ENCODE data around the gene SLC35B2. TPM values are rescaled to one million over a fixed set of nuclear protein-coding genes. Genes with fewer than 3 reads are reported as not detected.
A peak's percentile ranks its signal among the peaks of the same experiment; 100 is the strongest.

The SLC35B2 gene
- total and polyA plus RNA-seq, 2 experiments from 2014 or later: 14.0 to 30.9 TPM

DNA sequence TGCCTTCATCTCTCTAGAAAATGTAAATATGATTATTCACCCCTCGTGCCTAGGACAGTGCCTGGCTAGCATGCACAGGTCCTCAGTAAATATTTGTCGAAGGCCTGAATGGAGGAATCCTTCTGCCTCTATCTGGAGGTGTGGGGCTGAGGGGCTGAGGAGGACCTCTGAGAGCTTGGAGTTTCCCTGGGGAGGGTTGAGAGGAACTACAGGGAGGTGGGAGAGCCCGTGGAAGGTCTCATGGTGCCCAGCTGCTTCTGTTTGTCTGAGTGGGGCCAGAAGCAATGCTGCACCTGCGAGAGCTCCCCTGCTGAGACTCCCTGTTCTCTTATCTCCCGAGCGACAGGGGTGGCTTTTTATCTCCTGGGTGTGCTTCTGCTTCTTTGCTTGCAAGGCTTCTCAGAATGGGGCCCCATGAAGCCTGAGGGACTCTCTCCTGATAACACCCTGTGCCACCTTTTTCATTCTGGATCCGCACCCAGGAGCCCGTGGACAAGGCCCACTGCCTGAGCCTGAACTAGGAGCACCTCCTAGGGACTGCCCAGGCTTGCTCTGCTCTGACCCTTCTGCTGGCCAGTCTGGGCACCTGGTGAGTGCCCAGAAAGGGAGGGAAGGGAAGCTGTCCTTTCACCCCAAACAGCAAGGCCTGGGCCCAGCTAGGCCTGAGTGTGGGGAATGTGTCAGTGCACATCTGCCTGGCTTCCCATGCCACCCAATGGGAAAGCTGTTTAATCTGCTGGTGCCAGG is 31.6 kb downstream of the SLC35B2 start:
- Histone ChIP-seq H3K4me1 (ENCODE audit: insufficient read depth) (peaks cover 47% of the 10 kb centered on the region), H4K20me1 (replicated peaks; ENCODE audit: insufficient read depth) (peaks cover 38% of the 10 kb centered on the region), H3K27ac (ENCODE audit: low read depth) (0 out of 2 replicates have a peak overlapping the region, but pooled peaks have one; percentile 26), H3K36me3 (ENCODE audit: insufficient read depth) (no peaks in the 10 kb centered on the region; the same call in 1 of the 2 replicates), H3K27me3 (ENCODE audit: insufficient read depth) (no peaks in the 10 kb centered on the region), H3K4me3 (peak overlapping the region; percentile 84; the same call in 1 of the 2 replicates), H3K9me2 (ENCODE audit: insufficient read depth) (no peaks in the 10 kb centered on the region), H2AFZ (no peak overlapping the region), H3F3A (replicated peaks; ENCODE audit: low read depth) (peaks cover 17% of the 10 kb centered on the region), H3K4me2 (peak overlapping the region; percentile 98), H3K79me2 (replicated peaks; ENCODE audit: insufficient read depth) (peaks cover 47% of the 10 kb centered on the region)
- H3K27ac Mint-ChIP-seq: peak overlapping the region; percentile 74
- H3K4me1 Mint-ChIP-seq: peaks cover 67% of the 10 kb centered on the region
- no peaks in the 10 kb centered on the region for H3K9me3 Mint-ChIP-seq
- H3K27me3 Mint-ChIP-seq (ENCODE audit: insufficient read depth, low read depth, poor library complexity): peaks cover 32% of the 10 kb centered on the region
- DNase-seq (ENCODE audit: low spot score) (no peak), ATAC-seq (no peak)
- TF ChIP-seq ZNF114 (CRISPR knock-in tag; IDR thresholded peaks at IDR 0.05): no peak
- TF ChIP-seq, protein P1, sequence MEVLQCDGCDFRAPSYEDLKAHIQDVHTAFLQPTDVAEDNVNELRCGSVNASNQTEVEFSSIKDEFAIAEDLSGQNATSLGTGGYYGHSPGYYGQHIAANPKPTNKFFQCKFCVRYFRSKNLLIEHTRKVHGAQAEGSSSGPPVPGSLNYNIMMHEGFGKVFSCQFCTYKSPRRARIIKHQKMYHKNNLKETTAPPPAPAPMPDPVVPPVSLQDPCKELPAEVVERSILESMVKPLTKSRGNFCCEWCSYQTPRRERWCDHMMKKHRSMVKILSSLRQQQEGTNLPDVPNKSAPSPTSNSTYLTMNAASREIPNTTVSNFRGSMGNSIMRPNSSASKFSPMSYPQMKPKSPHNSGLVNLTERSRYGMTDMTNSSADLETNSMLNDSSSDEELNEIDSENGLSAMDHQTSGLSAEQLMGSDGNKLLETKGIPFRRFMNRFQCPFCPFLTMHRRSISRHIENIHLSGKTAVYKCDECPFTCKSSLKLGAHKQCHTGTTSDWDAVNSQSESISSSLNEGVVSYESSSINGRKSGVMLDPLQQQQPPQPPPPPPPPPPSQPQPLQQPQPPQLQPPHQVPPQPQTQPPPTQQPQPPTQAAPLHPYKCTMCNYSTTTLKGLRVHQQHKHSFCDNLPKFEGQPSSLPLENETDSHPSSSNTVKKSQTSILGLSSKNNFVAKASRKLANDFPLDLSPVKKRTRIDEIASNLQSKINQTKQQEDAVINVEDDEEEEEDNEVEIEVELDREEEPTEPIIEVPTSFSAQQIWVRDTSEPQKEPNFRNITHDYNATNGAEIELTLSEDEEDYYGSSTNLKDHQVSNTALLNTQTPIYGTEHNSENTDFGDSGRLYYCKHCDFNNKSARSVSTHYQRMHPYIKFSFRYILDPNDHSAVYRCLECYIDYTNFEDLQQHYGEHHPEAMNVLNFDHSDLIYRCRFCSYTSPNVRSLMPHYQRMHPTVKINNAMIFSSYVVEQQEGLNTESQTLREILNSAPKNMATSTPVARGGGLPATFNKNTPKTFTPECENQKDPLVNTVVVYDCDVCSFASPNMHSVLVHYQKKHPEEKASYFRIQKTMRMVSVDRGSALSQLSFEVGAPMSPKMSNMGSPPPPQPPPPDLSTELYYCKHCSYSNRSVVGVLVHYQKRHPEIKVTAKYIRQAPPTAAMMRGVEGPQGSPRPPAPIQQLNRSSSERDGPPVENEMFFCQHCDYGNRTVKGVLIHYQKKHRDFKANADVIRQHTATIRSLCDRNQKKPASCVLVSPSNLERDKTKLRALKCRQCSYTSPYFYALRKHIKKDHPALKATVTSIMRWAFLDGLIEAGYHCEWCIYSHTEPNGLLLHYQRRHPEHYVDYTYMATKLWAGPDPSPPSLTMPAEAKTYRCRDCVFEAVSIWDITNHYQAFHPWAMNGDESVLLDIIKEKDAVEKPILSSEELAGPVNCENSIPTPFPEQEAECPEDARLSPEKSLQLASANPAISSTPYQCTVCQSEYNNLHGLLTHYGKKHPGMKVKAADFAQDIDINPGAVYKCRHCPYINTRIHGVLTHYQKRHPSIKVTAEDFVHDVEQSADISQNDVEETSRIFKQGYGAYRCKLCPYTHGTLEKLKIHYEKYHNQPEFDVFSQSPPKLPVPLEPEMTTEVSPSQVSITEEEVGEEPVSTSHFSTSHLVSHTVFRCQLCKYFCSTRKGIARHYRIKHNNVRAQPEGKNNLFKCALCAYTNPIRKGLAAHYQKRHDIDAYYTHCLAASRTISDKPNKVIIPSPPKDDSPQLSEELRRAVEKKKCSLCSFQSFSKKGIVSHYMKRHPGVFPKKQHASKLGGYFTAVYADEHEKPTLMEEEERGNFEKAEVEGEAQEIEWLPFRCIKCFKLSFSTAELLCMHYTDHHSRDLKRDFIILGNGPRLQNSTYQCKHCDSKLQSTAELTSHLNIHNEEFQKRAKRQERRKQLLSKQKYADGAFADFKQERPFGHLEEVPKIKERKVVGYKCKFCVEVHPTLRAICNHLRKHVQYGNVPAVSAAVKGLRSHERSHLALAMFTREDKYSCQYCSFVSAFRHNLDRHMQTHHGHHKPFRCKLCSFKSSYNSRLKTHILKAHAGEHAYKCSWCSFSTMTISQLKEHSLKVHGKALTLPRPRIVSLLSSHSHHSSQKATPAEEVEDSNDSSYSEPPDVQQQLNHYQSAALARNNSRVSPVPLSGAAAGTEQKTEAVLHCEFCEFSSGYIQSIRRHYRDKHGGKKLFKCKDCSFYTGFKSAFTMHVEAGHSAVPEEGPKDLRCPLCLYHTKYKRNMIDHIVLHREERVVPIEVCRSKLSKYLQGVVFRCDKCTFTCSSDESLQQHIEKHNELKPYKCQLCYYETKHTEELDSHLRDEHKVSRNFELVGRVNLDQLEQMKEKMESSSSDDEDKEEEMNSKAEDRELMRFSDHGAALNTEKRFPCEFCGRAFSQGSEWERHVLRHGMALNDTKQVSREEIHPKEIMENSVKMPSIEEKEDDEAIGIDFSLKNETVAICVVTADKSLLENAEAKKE (CRISPR knock-in tag; IDR thresholded peaks at IDR 0.05): no peak
- no peak for TF ChIP-seq EZH2phosphoT487 (IDR thresholded peaks at IDR 0.05; ENCODE audit: unreplicated experiment)
- TF ChIP-seq, protein P2, sequence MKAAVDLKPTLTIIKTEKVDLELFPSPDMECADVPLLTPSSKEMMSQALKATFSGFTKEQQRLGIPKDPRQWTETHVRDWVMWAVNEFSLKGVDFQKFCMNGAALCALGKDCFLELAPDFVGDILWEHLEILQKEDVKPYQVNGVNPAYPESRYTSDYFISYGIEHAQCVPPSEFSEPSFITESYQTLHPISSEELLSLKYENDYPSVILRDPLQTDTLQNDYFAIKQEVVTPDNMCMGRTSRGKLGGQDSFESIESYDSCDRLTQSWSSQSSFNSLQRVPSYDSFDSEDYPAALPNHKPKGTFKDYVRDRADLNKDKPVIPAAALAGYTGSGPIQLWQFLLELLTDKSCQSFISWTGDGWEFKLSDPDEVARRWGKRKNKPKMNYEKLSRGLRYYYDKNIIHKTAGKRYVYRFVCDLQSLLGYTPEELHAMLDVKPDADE (IDR thresholded peaks at IDR 0.05): no peak
- TF ChIP-seq ZNF331 (CRISPR knock-in tag; IDR thresholded peaks at IDR 0.05; ENCODE audit: low read depth): no peak
- TF ChIP-seq POLR2AphosphoS5 (IDR thresholded peaks at IDR 0.05; ENCODE audit: low read depth): no peak
- TF ChIP-seq EZH2 (IDR thresholded peaks at IDR 0.05; ENCODE audit: low read depth, unreplicated experiment): no peak
- TF ChIP-seq CREB1 (CRISPR knock-in tag; IDR thresholded peaks at IDR 0.05; ENCODE audit: low read depth): no peak
- TF ChIP-seq, protein P3, sequence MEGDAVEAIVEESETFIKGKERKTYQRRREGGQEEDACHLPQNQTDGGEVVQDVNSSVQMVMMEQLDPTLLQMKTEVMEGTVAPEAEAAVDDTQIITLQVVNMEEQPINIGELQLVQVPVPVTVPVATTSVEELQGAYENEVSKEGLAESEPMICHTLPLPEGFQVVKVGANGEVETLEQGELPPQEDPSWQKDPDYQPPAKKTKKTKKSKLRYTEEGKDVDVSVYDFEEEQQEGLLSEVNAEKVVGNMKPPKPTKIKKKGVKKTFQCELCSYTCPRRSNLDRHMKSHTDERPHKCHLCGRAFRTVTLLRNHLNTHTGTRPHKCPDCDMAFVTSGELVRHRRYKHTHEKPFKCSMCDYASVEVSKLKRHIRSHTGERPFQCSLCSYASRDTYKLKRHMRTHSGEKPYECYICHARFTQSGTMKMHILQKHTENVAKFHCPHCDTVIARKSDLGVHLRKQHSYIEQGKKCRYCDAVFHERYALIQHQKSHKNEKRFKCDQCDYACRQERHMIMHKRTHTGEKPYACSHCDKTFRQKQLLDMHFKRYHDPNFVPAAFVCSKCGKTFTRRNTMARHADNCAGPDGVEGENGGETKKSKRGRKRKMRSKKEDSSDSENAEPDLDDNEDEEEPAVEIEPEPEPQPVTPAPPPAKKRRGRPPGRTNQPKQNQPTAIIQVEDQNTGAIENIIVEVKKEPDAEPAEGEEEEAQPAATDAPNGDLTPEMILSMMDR (conservative IDR thresholded peaks at IDR 0.05; ENCODE audit: low read depth in 2 of 2): no peak
- TF ChIP-seq JUNB (IDR thresholded peaks at IDR 0.05; ENCODE audit: unreplicated experiment): no peak
- TF ChIP-seq, protein P4, sequence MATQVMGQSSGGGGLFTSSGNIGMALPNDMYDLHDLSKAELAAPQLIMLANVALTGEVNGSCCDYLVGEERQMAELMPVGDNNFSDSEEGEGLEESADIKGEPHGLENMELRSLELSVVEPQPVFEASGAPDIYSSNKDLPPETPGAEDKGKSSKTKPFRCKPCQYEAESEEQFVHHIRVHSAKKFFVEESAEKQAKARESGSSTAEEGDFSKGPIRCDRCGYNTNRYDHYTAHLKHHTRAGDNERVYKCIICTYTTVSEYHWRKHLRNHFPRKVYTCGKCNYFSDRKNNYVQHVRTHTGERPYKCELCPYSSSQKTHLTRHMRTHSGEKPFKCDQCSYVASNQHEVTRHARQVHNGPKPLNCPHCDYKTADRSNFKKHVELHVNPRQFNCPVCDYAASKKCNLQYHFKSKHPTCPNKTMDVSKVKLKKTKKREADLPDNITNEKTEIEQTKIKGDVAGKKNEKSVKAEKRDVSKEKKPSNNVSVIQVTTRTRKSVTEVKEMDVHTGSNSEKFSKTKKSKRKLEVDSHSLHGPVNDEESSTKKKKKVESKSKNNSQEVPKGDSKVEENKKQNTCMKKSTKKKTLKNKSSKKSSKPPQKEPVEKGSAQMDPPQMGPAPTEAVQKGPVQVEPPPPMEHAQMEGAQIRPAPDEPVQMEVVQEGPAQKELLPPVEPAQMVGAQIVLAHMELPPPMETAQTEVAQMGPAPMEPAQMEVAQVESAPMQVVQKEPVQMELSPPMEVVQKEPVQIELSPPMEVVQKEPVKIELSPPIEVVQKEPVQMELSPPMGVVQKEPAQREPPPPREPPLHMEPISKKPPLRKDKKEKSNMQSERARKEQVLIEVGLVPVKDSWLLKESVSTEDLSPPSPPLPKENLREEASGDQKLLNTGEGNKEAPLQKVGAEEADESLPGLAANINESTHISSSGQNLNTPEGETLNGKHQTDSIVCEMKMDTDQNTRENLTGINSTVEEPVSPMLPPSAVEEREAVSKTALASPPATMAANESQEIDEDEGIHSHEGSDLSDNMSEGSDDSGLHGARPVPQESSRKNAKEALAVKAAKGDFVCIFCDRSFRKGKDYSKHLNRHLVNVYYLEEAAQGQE (IDR thresholded peaks at IDR 0.05; ENCODE audit: unreplicated experiment): no peak
- no peak for TF ChIP-seq NANOG (IDR thresholded peaks at IDR 0.05; ENCODE audit: borderline replicate concordance)
- no peak for TF ChIP-seq STAT1 (IDR thresholded peaks at IDR 0.05; ENCODE audit: unreplicated experiment)
- H3K4me3 Mint-ChIP-seq: peak overlapping the region; percentile 94
- peaks cover 44% of the 10 kb centered on the region for H3K36me3 Mint-ChIP-seq (ENCODE audit: low read depth)

Data from GM23338 (cell line).